Thyroid gland (tissue), 4 donors: ENCODE results near the gene CREBBP.

Source experiments
- POLR2A ChIP-seq, 2 donors: fragments of 450-650 bp; IDR thresholded peaks; one replicate each; pipeline ENCODE4 v1.6.1; 2017; ENCODE audit warnings: antibody characterized with exemption in 2 of 2, mild to moderate bottlenecking in 2 of 2, moderate library complexity in 1 of 2
- TF ChIP-seq, protein P1 (sequence below), 6 experiments: fragments of 200-600 bp in 3 of 6; fragments of 450-650 bp in 3 of 6; sonication (generic) in 3 of 6; IDR thresholded peaks; one replicate each; pipeline ENCODE4 v1.5.1; 2016 to 2019; ENCODE audit warnings: antibody characterized with exemption in 6 of 6, mild to moderate bottlenecking in 2 of 6, inconsistent platforms in 1 of 6, moderate library complexity in 1 of 6

DNA sequence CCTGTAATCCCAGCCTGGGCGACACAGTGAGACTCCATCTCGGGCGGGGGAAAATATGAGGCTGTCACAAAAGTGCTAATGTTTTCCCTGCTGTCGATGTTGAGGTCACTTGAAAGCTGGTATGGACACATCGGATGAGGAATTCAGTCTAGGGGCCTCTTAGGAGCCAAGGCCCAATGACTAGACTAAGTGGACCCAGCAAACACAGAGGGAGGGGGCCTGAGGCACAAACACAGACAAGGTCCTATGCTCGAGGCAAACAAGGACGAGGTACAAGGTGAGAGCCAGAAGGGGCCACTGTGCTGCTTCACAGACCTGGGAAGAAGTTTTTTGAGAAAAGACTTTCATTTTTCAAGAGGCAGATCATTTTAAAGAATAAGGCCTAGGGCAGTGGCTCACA is 178.4 kb downstream of the CREBBP start:
- TF ChIP-seq, protein P1, sequence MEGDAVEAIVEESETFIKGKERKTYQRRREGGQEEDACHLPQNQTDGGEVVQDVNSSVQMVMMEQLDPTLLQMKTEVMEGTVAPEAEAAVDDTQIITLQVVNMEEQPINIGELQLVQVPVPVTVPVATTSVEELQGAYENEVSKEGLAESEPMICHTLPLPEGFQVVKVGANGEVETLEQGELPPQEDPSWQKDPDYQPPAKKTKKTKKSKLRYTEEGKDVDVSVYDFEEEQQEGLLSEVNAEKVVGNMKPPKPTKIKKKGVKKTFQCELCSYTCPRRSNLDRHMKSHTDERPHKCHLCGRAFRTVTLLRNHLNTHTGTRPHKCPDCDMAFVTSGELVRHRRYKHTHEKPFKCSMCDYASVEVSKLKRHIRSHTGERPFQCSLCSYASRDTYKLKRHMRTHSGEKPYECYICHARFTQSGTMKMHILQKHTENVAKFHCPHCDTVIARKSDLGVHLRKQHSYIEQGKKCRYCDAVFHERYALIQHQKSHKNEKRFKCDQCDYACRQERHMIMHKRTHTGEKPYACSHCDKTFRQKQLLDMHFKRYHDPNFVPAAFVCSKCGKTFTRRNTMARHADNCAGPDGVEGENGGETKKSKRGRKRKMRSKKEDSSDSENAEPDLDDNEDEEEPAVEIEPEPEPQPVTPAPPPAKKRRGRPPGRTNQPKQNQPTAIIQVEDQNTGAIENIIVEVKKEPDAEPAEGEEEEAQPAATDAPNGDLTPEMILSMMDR (IDR thresholded peaks at IDR 0.05): no peak
- TF ChIP-seq POLR2A (IDR thresholded peaks at IDR 0.05): no peak
